GM10847 (cell line): ENCODE results near the gene ANKRD35.
A peak's percentile ranks its signal among the peaks of the same experiment; 100 is the strongest.

ENCODE experiments used
- POLR2A ChIP-seq: IDR thresholded peaks from 2 replicates; pipeline ENCODE4 v1.6.1; 2011; ENCODE audit not compliant: insufficient read length; ENCODE audit errors: extremely low read depth

Gene ANKRD35

DNA sequence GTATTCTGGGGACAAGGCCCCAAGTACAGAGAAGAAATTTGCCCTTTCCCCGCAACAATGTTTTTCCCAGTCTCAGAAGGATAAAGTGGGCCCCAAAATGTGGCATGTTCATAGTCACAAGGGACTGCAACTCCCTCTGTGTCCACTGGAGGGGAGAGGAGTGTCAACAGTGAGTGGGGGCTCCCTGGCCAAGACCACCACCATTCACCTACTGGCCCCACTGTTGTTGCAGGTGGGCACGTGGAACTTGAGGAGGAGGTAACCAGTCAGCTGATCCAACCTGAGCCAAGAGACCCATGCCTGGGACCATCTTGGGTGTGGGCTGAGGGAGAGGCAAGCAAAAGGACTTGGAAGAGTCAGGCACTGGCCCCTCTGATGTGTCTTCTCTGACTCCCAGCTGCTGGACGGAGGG is 39.5 kb downstream of the ANKRD35 start:
- TF ChIP-seq POLR2A, result no peak

DNA sequence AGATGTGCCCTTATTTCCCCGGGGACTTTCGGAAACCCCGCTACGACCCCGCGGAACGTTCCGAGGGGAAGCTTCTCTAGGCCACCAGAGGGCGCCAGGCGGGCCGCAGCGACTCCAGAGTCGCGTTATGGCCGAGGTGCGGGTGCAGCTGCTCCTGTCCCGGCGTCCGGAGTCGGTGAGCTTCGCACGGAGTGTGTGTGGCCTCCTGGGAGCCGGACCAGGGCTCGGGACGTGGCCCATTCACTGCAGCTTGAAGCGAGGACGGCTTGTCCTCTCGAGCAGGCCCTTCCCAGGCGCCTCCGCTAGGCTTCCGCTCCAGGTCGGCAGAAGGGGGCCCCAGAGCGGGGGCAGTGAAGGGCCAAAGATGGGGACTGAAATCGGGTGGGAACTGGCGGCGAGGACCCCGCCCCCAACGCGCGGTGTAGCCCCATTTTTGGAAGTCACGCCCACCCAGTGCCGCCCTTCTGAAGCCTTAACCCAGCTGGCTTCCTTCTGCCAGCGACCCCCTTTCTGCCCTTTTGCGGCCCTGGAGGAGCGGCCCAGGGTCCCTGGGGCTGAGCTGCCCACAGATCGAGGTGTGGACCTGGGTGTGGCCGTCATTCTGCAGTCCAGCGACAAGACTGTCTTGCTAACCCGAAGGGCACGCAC is 40.0 kb downstream of the ANKRD35 start, which contains the start of gene NUDT17:
TSS of gene NUDT17 (plus strand) at position 117 of the 648 bp plus-strand sequence. CDS start at position 128, 11 bp downstream.
- TF ChIP-seq POLR2A, result peak; percentile 40

DNA sequence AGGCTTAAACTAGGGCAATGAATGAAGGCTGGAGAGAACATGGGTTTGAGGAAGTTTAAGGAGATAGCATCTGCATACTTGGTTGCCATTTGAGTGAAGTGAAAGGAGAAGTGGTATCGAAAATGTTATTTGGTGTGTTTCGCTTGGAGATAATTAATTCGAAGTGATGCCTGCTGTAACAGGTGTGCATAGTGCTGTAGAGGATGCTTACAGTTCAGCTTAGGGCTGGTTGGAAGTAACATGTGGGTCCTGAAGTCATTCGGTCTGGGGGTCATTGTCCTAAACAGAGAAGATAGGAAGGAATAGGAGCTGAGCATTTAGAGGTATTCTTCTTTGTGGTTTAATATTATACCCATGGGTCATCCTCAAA is 40.5 kb downstream of the ANKRD35 start:
- no peak for TF ChIP-seq POLR2A

DNA sequence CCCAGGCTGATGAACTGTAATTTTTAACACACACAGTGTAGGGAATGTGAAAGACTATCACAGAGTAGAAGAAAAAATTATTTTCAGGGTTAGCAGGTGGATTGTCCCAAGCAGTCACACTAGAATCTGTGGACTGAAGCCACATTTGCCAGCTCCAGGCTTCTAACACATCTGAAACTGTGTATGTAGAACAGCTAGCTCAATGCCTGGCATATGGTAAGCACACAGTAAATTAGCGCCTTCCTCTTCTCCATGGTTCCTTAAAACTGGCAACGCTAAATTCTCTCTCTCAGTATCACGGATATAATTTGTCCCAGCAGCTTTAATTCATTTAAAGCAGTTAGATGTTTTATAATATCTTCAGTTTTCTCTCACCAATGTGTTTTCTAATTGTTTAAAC is 42.6 kb downstream of the ANKRD35 start:
- no peak for TF ChIP-seq POLR2A

DNA sequence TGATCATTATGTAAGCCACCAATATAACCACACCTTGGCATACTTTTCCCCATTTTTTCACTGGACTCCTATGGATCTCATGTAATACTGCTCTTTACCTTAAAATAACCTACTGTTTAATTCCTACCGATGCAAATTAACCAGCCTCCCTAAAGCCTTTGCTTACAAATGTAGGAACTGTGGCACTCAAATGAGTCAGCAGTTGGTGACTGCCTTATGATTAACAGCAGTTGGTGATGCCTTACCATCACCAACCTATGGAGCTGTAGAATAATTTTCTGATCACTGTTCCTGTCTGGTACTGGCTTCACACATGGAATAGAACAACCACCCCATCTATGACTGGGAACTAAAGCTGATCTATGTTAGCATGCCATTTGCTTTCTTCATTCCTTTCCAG is 48.0 kb downstream of the ANKRD35 start:
- TF ChIP-seq POLR2A, result no peak

DNA sequence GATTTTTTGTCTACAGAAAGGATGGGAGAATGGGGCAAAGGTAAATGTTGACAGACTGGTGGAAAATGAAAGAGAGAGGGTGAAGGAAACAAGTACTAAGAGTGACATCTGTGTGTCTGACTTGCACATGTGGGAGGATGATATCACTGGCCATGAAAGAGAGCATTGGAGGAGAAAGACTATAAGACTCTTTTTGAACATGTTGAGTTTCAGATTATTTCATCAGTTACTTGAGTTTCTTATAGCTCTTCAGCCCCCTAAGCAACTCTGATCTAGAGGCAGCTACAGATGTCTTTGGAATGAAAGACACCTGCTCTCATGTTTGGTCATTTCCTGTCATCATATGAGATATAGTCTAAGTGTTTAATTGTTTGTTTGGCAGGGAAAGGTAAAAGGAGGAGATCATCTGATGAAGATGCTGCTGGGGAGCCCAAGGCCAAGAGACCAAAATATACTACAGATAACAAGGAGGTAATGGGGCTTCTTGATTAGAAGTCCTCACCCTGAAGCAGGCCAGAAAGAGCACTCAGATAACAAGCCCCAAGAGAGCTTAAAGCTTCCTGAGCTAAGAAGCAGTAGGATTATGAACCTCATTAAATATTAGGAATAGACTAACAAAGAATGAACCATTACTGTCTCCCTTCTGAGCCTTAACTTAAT is 57.2 kb downstream of the ANKRD35 start:
- no peak for TF ChIP-seq POLR2A

DNA sequence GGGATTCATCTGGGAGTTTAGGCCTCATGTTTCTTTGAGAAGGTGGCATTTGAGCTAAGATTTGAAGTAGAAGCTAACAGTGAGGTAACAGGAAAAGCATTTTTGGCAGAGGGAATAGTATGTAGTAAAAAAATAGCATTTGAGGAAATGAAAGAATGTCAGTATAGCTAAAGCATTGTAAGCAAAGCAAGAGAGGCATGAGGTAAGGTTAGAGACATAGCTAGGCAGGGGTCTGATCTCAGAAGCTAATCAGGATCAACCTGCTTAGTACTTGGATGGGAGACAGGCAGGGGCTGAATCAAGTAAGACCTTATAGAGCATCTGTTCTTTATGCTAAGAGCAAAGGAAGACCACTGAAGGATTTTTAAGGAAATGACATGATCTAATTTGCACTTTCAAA is 57.7 kb downstream of the ANKRD35 start:
- no peak for TF ChIP-seq POLR2A

DNA sequence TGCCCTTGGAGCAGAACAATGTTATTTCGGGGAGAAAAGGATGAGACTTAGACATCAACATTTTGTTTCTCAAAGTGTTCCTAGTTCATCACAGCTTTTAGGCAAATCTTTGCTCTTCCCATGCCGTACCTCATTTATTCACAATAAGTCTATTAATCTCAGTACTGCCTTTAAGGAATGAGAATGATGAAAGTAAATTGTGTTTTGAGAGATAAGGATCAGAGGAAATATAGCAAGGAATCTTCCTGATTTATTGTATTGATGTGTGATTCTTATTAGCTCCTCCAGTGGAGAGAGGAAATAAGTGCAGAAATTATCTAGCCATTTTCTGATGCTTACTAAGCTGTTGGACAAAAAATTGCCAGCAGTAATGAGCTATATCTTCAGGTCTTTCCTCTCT is 59.6 kb downstream of the ANKRD35 start:
- no peak for TF ChIP-seq POLR2A

DNA sequence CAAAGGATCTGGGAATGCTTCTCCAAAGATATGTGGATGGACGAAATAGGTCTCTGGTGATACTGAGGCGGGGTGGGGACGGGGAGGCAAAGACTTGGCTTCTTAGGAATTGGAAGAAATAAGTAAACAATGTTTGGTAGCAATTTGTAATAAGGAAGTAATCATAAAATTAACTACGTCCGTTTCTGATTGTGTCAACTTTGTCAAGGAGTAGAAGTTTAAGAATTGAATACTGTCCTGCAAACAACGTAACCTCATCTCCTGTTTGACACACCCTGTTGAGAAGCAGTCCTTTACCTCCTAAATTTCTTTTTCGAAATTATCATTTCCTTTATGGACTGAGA is 61.2 kb downstream of the ANKRD35 start:
- TF ChIP-seq POLR2A, result no peak

DNA sequence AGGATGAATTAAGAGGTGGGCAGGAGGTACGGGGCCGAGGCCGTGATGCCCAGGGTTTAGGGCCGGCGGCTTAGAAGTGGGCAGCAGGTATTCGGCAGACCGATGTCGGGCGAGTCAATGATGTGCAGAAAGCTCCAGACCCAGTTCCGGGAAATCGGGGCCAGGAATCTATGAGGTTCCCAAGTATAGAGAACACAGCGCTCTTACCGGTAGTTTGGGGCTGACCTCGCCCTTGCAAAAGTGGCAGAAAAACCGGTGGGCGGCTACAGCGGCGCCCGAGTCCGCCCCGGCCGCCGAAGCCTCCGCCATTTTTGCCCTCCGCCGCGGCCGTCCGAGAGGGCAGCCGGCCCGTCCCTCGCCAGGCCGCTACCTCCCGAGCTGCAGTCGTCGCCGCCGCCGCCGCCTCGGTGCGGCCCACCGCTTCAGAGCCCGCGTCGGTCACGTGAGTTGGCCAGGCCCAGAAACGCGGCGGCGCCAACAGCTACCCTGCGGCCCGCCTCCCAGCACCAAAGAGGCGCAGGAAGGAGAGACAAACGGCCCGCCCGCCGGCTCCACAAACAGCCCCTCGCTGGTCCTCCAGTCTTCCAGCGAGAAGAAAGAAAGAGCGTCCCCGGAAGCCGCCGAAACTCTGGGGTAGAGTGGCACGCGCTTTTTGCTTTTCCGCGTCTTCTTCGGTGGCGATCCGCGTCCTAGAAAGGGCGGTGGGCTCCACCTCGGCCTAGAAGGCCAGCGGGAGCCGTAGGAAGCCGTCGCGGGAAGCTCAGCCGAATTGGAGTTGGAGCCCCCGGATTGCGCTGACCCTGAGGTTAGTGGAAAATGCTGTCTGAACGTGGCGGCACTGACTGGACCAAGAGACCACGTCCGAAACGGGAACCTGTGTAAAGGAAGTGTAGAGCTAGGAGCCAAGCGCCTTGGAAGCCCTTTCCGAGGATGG is 61.8 kb downstream of the ANKRD35 start, which contains the start of the genes POLR3C and RNF115:
TSS of gene POLR3C (plus strand) at position 636 of the 934 bp plus-strand sequence. CDS start 1,577 bp downstream, outside the sequence.
TSS of gene RNF115 (minus strand) at position 531 of the 934 bp plus-strand sequence. CDS start at position 309, 222 bp downstream.
- peak; percentile 46 for TF ChIP-seq POLR2A
